MM.1S (cell line): ENCODE measurements around the gene PERM1.

Experiments used
- EZH2 ChIP-seq: fragments of 300-600 bp; sonication (generic); optimal IDR thresholded peaks from 2 replicates; pipeline ENCODE3; 2017; ENCODE audit warnings: low read depth, mild to moderate bottlenecking, antibody characterized with exemption, low read length, mixed read lengths
- EZH2phosphoT487 ChIP-seq: fragments of 300-600 bp; sonication (generic); IDR thresholded peaks from 2 replicates; pipeline ENCODE4 v1.6.1; 2018; ENCODE audit warnings: antibody characterized with exemption, low read length
- TF ChIP-seq, protein P1 (sequence below): fragments of 300-600 bp; sonication (generic); IDR thresholded peaks from 2 replicates; pipeline ENCODE4 v1.5.1; 2016; ENCODE audit warnings: antibody characterized with exemption, low read length, mixed read lengths

- TF ChIP-seq, protein P1, sequence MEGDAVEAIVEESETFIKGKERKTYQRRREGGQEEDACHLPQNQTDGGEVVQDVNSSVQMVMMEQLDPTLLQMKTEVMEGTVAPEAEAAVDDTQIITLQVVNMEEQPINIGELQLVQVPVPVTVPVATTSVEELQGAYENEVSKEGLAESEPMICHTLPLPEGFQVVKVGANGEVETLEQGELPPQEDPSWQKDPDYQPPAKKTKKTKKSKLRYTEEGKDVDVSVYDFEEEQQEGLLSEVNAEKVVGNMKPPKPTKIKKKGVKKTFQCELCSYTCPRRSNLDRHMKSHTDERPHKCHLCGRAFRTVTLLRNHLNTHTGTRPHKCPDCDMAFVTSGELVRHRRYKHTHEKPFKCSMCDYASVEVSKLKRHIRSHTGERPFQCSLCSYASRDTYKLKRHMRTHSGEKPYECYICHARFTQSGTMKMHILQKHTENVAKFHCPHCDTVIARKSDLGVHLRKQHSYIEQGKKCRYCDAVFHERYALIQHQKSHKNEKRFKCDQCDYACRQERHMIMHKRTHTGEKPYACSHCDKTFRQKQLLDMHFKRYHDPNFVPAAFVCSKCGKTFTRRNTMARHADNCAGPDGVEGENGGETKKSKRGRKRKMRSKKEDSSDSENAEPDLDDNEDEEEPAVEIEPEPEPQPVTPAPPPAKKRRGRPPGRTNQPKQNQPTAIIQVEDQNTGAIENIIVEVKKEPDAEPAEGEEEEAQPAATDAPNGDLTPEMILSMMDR: no peak
- TF ChIP-seq EZH2phosphoT487 (no peak), EZH2 (no peak)
Measured at GRCh38 chr1:930633-931138, 51.2 kb downstream of the PERM1 start.
